NCI-H2196 (cell line): ENCODE measurements around the gene RPS8.
"Not testable (repeated sequence)": the region's sequence is repeated elsewhere in the genome, so short reads cannot be mapped to it uniquely, and the experiment has no call there.

Experiments
- DNase-seq: peaks from one replicate; lab custom pipeline; 2025; ENCODE audit not compliant: unreplicated experiment; lab: John Stamatoyannopoulos, UW

The RPS8 gene

DNA sequence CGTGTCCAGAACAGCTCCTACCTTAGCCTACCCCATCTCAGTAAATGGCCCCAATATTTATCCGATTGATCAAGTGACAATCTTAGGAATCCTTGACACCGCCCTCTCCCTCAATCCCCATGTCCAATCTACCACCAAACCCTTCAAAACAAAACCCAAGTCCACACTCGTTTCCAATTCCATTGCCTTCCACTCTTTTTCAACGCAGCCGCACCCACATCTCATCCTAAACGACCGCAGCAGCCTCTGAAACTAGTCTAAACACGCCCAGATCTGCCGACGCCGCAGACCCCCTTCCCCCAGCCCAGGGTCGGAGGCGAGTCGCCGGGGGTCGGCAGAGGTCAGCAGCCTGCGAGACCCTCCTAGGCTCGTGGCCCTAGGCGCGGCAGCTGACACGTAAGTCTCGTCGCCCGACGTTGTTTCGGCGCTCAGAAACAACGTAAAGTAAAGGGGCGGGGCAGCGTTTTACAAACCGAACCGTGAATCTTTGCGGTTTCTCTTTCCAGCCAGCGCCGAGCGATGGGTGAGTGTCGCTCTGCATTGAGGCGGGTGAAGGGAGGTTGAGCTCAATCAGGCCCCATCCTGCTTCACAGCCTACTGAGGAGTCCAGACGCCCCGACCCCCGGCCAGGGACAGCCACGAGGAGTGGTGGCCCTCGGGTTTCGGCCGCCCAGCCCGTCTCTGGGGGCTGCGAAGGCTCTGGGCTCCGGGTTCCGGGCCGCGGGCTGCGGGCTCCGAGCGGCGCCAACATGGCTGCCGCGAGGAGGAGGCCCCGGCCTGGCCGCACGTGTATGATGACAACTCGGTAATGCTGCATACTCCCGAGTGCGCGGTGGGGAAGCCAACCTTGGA, at the start of gene RPS8:
RPS8 (plus strand) TSS at position 463 of the 852 bp plus-strand sequence; CDS start at position 520, 57 bp downstream.
- peak; percentile 96 for DNase-seq

DNA sequence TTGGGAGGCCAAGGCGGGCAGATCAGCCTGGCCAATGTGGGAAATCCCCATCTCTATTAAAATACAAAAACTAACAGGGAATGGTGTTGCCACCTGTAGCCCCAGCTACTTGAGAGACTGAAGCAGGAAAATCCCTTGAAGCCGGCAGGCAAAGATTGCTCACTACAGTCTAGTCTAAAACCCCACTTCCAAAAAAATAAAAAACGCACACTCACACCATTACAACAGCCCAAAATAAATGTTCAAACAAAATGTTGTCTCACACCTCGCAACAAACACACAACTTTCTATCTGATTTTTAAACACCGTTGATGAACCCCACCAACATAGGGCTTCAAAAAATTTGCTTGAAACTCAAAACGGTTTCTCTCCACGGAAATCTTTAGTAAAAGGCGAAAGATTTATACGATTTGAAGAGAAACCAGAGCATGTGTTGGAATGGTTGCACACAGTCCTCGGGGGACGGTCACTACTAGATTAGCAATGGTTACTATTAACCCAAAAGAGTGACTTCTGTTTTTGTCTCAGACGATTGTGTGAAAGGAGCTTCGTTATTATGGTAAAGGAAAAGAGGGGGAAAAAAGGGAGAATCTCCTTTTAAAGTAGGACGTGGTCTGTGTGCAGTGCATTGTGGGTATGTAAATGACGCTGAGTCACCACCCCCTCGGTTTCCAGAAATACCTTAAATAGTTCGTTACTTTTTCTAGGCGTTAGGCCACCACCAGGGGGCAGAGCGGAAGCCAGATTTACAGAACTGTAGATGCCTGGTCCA, 44.4 kb upstream of the RPS8 start, which contains the start of gene RNU5D-1:
RNU5D-1 (minus strand) TSS at position 430 of the 772 bp plus-strand sequence.
- peak; percentile 93 for DNase-seq

DNA sequence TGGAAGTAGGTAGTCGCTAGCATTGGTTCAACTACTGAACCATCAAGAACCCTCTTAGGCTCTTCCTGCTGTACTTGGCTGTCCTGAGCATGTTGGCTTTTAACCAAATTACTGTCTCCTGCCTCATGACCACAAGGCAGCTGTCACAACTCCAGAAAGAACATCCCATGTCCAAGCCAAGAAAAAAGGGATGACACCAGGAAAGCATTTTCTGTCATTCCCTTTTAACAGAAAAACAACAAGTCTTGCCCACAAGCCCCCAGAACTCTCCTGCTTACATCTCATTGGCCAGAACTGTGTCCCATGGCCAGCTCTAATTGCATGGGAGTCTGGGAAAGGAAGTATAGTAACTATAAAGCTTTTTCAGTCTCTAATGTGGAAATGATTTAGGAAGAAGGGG, 42.0 kb upstream of the RPS8 start:
- peak; percentile 46 for DNase-seq

DNA sequence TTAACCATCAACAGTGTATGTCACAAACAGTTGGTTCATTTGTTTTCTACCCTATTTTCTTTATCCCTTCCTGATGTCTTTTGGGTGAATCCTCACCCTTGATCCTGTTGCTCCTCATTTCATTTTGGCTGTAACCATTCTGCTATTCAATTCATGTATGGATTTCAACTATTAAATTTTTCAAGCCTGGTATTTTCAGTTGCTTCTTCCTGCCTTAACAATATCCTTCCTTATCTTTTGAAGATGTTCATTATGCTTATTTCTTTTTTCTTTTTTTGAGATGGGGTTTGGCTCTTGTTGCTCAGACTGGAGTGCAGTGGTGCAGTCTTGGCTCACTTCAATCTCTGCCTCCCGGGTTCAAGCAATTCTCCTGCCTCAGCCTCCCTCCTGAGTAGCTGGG, 41.6 kb upstream of the RPS8 start:
- DNase-seq: no peak

DNA sequence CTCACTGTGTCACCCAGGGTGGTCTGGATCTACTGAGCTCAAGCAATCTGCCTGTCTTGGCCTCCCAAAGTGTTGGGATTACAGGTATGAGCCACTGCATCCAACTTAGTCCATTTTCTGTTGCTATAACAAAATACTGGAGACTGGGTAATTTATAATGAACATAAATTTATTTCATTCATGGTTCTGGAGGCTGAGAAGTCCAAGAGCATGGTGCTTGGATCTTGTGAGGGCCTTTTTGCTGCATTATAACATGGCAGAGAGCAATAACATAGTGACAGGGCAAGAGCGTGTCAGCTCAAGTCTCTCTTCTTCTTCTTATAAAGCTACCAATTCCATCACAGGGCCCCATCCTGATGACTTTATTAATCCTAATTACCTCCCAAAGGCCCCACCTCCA, 39.3 kb upstream of the RPS8 start:
- no peak for DNase-seq

DNA sequence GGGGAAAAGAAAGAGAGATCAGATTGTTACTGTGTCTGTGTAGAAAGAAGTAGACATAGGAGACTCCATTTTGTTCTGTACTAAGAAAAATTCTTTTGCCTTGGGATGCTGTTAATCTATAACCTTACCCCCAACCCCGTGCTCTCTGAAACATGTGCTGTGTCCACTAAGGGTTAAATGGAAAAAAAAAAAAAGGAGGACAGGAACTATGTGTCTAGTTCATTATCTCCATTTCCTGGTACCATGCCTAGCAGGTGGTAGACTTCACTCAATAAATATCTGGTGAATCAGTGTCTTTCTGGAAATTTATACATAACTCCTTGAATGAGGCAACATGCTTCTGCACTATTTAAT, 36.4 kb upstream of the RPS8 start:
- DNase-seq: not testable (repeated sequence)

DNA sequence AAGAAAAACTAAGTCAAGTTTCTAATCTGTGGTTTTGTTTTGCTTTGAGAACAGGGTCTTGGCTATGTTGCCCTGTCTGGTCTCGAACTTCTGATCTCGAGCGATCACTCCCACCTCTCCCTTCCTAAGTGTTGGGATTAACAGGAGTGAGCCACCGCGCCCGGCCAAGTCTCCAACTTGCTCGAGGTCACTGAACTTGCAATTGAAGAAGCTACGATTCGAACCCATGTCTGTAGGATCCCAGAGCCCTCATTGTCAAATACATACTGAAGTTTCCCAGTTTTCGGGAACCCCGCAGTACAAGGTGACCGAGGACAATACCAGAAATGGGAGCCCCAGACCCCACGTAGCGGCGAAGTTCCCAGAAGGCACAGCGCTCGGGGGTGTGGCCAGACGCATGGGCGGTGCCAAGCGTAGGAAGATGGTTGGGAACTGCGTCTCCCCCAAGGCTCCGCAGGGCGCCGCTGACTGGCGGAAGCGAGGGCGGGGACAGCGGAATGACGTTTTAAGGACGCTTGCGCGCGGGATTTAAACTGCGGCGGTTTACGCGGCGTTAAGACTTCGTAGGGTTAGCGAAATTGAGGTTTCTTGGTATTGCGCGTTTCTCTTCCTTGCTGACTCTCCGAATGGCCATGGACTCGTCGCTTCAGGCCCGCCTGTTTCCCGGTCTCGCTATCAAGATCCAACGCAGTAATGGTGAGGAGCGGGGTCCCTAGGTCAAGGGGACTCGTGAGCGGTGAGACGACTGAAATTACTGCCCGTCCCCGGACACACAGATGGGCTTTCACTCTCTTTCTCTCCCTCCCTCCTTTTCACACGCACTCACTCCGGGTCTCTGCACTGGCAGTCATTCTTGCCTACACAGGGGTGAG, 35.8 kb upstream of the RPS8 start, which contains the start of gene KIF2C:
KIF2C (plus strand) TSS at position 531 of the 872 bp plus-strand sequence; CDS start at position 627, 96 bp downstream.
- DNase-seq: peak; percentile 98

DNA sequence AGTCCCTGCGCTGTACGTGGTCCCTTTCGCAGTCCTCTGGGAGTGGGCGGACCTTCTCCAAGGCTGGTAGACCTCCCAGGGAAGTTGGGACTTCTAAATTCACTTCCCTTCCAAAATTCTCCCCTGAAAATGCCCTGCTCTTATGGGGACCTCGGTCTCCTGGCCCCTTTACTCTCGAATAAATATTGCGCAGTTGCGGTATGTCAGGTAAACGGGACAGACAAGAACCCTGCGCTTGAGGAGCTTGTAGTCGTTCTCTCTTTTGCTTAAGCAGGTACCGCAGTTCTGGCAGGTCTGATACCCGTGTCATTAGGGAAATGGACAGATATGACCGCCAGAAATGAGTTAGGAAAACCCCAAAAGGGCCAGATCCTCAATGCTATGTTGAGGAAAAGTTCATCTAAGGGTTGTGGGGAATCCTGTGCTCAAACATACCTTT, 35.1 kb upstream of the RPS8 start:
- no peak for DNase-seq

DNA sequence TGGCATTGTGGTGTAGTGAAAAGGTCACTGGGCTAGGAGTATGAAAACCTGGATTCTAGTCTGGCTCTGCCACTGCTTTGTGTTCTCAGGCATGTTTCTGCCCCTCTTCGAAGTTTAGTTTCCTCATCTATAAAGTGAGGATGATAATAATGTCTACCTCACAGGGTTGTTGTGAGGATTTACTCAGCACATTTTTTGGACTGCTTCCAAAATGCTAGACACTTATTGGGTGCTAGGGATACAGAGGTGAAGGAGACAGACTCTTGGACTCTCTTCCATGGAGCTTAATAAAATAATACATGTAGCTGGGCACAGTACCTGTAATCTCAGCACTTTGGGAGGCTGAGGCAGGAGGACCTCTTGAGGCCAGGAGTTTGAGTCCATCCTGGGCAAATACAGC, 32.1 kb upstream of the RPS8 start:
- no peak for DNase-seq

DNA sequence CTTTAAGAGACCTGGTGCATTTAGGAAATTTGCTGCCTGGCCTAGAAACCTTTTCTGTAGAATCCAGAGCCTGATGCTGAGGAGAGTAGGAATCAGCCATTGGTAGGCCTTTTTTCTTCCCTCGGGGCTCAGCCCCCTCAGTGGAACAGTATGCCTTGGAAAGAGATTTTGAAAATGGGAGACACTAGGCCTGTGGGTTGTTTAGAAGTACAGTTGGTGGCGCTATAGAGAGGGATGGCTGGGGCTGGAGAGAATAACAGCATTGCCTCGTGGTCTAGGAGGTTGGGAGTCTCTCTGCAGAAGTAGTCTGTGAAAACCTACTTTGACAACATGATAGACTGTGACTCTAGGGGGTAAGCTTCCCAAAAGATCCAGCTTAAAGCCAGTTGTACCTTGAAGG, 27.5 kb upstream of the RPS8 start:
- DNase-seq: no peak

DNA sequence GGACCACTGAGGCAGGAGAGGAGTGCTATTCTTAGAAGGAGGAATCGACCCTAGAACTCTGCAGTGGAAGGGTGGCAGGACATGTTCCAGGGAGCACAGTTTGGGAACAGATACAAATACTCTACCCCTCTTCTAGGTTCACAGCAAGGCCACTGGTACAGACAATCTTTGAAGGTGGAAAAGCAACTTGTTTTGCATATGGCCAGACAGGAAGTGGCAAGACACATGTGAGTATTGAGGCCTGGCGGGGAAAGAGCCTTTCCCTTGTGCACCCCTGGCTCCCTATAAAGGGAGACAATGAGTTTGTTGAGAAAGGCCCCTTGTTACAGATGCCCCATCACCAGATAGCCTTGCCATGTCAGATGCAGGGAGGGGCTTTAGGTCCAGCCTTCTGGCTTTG, 17.9 kb upstream of the RPS8 start:
- no peak for DNase-seq

DNA sequence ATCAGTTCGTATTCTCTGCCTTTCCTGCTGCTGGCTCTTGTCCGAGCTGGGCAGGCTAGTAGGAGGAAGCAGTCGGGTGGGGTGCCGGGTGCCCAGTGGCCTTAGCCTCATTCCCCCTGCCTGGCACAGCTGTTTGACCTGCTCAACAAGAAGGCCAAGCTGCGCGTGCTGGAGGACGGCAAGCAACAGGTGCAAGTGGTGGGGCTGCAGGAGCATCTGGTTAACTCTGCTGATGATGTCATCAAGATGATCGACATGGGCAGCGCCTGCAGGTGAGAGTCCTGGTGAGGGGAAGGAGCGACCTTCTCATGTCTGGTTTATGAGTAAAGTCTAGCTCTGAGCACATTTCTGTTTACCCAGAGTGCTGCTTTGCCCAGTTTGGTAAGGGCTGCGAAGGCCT, 16.3 kb upstream of the RPS8 start:
- no peak for DNase-seq

DNA sequence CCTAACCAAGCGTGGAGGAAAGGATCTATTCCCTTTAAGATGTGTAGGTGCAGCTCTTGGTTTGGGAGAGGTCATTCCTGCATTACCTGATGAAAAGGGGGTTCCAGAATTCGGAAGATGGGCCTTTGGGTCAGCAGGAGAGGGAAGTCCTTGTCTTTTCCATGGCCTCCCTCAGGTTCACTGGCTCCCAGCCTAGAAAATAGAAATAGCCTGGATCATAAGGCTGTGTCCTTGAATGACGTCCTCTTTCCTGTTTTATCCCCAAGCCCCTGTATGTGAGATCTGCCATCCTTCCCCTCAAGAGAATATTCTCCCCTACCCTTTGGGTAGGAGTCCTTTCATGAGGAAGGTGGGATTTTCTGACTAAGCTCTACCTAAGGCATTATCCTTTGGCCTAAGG, 14.5 kb upstream of the RPS8 start:
- DNase-seq: no peak

DNA sequence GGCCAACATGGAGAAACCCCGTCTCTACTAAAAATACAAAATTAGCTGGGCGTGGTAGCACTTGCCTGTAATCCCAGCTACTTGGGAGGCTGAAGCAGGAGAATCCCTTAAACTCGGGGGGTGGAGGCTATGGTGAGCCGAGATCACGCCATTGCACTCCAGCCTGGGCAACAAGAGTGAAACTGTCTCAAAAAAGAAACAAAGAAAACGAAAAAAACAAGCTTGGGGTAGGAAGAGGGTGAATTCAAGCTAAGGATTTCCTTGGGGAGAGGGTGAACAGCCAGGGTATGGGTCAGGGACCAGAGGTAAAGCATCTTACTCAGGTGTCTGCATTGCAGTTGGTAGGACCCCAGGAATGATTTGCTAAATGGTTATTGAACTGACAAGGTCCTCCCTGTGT, 8.9 kb upstream of the RPS8 start:
- DNase-seq: not testable (repeated sequence)

DNA sequence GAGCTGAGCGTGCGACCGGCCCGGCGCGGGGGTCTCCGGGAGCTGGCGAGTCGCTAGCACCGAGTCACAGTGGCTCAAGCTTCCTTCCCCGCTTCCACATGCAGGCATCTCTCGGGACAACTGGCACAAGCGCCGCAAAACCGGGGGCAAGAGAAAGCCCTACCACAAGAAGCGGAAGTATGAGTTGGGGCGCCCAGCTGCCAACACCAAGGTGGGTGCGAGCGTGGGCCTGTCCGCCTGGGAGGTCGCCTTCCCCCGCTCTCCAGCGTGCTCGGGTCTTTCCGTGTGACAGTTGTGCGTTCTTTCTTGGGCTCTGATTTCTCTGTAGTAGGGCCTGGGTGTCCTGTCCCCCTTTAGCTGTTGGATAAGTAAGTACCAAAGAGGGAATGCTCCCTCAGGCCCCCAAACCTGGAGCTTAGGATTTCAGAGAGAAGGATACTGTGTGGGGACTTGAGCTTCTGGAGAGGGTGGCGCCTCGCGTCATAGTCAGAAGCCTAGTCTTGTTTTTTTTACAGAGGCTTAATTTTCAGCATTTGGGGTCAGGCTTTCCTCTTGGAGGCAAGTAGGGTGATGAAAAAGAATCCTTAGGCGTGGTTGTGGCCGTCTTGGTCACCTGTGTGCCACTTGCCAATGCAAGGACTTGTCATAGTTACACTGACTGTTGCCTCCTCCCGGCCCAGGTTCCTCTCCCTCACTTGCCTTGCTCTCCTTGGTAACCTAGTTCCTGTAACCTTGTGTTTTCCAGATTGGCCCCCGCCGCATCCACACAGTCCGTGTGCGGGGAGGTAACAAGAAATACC, 790 bp downstream of the RPS8 start:
- no peak for DNase-seq

DNA sequence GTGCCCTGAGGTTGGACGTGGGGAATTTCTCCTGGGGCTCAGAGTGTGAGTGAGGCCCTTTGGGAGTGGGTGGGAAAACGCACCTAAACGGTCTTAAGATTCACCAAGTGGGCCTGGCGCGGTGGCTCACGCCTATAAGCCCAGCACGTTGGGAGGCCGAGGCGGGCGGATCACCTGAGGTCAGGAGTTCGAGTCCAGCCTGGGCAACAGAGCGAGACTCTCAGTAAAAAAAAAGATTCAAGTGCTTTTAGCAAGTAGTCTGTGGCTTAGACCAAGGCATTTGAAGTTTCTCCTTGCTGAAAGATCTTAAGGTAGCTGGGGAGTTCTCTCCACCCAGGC, 1.4 kb downstream of the RPS8 start:
- no peak for DNase-seq

DNA sequence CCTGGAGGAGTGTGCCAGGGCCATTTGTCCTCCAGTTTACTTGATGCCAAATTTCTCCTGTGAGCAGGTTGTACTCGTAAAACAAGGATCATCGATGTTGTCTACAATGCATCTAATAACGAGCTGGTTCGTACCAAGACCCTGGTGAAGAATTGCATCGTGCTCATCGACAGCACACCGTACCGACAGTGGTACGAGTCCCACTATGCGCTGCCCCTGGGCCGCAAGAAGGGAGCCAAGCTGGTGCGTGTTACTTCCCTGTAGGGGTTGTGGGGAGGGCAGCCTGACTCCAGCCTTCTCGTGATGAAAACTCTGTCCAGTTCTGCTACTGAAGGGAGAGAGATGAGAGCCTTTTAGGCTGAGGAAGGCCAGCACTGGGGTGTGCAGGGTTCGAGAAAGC, 2.2 kb downstream of the RPS8 start:
- DNase-seq: no peak

DNA sequence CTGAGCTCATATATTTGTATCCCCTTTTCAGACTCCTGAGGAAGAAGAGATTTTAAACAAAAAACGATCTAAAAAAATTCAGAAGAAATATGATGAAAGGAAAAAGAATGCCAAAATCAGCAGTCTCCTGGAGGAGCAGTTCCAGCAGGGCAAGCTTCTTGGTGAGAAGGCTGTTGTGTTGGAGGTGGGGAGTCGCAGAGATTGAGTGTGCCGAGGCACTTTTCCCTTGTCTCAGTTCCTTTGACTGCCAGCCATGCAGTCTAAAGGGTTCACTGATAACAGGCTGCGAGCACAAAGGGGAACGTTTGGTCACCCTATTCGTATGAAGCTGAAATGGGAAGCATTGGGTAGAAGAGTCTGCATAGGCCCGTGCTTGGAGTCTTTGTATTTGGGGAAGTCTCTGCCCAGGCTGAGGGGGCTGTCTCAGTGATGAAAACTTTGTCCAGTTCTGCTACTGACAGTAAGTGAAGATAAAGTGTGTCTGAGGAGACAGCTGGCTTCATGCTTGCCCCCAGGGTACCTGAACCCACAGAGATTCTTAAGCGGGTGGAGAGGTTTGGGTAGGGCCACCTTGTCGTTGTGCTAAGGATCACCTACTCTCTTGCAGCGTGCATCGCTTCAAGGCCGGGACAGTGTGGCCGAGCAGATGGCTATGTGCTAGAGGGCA, 2.8 kb downstream of the RPS8 start:
- no peak for DNase-seq

DNA sequence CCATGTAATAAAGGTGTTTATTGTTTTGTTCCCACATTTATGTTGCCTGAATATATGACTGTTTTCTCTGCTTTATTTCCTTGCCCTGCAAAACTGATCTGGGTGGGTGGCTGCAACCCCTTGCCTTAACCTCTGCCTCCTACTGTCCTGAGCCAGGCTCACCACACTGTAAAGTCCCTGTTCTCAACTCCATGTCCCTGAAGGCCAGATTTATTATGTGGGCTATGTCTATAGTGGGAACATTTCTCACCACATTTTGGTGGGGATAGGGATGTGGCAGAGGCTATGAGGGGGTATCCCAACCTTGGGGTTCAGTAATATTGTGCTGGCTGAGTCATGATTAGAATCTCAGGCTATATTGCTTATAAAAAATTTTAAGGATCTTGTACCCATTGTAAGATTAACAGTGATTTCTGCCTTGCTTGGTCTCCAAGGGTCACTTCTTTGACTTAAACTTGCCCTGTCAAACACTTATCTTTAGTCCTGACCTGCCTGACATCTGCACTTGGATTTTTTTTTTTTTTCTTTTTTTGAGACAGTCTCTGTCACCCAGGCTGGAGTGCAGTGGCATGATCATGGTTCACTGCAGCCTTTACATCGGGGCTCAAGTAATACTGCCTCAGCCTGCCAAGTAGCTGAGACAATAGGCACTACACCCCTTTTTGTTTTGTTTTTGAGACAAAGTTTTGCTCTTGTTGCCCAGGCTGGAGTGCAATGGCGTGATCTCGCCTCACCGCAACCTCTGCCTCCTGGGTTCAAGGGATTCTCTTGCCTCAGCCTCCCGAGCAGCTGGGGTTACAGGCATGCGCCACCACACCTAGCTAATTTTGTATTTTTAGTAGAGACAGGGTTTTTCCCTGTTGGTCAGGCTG, 3.6 kb downstream of the RPS8 start:
- DNase-seq: no peak
